HG02571 (cell line): ENCODE measurements around the gene SLC25A33.
"Not testable (repeated sequence)": the region's sequence is repeated elsewhere in the genome, so short reads cannot be mapped to it uniquely, and the experiment has no call there.

Source experiments
- ATAC-seq: cut with Tn5 transposase; IDR thresholded peaks from one replicate; pipeline ENCODE4 v1.9.1; 2021; ENCODE audit warnings: mild to moderate bottlenecking, moderate library complexity; ENCODE audit not compliant: unreplicated experiment

Gene SLC25A33

GRCh38 chr1:9618909-9619679, 79.8 kb downstream of the SLC25A33 start:
- ATAC-seq: no peak

GRCh38 chr1:9621032-9621431, 81.8 kb downstream of the SLC25A33 start:
- ATAC-seq: no peak

GRCh38 chr1:9624081-9624480, 84.8 kb downstream of the SLC25A33 start:
- ATAC-seq: no peak

GRCh38 chr1:9625030-9625429, 85.8 kb downstream of the SLC25A33 start:
- not testable (repeated sequence) for ATAC-seq

GRCh38 chr1:9626201-9626608, 86.9 kb downstream of the SLC25A33 start:
- peak; percentile 51 for ATAC-seq

GRCh38 chr1:9628541-9629444, 89.5 kb downstream of the SLC25A33 start:
- no peak for ATAC-seq

GRCh38 chr1:9629445-9630201, 90.4 kb downstream of the SLC25A33 start:
- no peak for ATAC-seq

- ATAC-seq: no peak
Measured at GRCh38 chr1:9630331-9631111, 91.3 kb downstream of the SLC25A33 start.

- no peak for ATAC-seq
Measured at GRCh38 chr1:9631613-9632012, 92.3 kb downstream of the SLC25A33 start.

- no peak for ATAC-seq
Measured at GRCh38 chr1:9633493-9633892, 94.2 kb downstream of the SLC25A33 start.

- no peak for ATAC-seq
Measured at GRCh38 chr1:9634582-9634981, 95.3 kb downstream of the SLC25A33 start.
